Measurements from ENCODE around the gene CMSS1. TPM values are rescaled to one million over a fixed set of nuclear protein-coding genes. Genes with fewer than 3 reads are reported as not detected.

Gene CMSS1
- total RNA-seq, 1 experiment from 2014 or later = 41.6 TPM

- DNase-seq = no peak
- no peaks in the 10 kb centered on the region for H3K9me3 ChIP-seq (ENCODE audit: low read length)
- no peak overlapping the region for H3K9ac ChIP-seq (ENCODE audit: low read length)
- no peak overlapping the region for H2AFZ ChIP-seq (ENCODE audit: low read length)
- no peaks in the 10 kb centered on the region for H3K36me3 ChIP-seq (ENCODE audit: insufficient read depth, low read length)
- H3K27me3 ChIP-seq (ENCODE audit: low read length) = no peaks in the 10 kb centered on the region
- H3K4me3 ChIP-seq (ENCODE audit: low read length) = no peak overlapping the region
- no peaks in the 10 kb centered on the region for H4K20me1 ChIP-seq (ENCODE audit: insufficient read depth, low read depth, low read length)
- peaks cover 9% of the 10 kb centered on the region; the same call in 1 of the 2 replicates for H3K79me2 ChIP-seq (ENCODE audit: low read length)
- no peak overlapping the region for H3K27ac ChIP-seq (ENCODE audit: low read length)
- no peaks in the 10 kb centered on the region for H3K9me2 ChIP-seq (replicated peaks; ENCODE audit: insufficient read depth, low read length)
- peaks cover 8% of the 10 kb centered on the region for H3K4me1 ChIP-seq (ENCODE audit: low read length)
- H3K4me2 ChIP-seq (ENCODE audit: low read depth, low read length, poor library complexity, severe bottlenecking) = no peak overlapping the region
Observed at GRCh38 chr3:99925584-99926230, 108.0 kb downstream of the CMSS1 start.

DNA sequence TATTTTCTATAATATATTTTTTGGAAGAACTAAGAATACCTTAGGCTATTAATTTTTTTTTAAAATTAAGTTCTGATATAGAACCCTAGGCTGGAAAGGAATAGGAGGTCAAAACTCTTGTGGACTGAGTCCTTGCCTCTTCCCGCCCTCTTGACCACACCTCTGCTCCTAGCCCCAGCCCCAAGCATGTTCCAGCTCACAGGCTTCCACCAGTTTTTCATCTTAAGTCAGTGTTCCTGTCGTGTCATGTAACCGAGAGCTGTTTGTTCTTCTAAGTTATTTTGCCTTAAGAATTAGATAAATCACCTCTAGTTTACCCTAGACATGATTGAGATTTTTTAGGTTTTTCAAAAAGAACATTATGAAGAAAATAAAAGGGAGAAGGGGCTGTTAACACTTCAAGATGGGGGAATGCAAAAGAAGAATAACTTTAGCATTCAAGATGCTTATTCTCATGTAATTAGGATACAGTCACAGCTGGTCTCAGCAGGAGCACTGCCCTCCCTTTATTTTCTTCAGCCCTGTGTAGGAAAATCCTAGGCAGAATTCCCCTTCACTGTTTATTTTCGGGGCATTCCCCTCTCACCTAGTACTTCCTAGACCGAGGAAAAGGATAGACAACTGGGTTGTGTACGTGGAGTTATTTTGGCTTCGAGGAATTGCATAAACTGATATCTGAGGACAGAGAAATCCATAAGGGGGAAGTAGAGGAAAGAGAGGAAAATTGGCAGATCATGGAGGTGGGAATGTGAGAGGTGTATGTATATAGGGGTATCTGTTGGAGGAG is 110.2 kb downstream of the CMSS1 start:
- H3K9me2 ChIP-seq (replicated peaks; ENCODE audit: insufficient read depth, low read length) = no peaks in the 10 kb centered on the region
- no peak for DNase-seq

GRCh38 chr3:99928771-99929744 is 111.4 kb downstream of the CMSS1 start:
- Histone ChIP-seq H3K4me2 (ENCODE audit: low read depth, low read length, poor library complexity, severe bottlenecking) (no peak overlapping the region), H3K36me3 (ENCODE audit: insufficient read depth, low read length) (no peaks in the 10 kb centered on the region), H2AFZ (ENCODE audit: low read length) (no peak overlapping the region), H3K4me3 (ENCODE audit: low read length) (no peak overlapping the region), H4K20me1 (ENCODE audit: insufficient read depth, low read depth, low read length) (no peaks in the 10 kb centered on the region), H3K27ac (ENCODE audit: low read length) (no peak overlapping the region), H3K9me3 (ENCODE audit: low read length) (no peaks in the 10 kb centered on the region), H3K9me2 (replicated peaks; ENCODE audit: insufficient read depth, low read length) (no peaks in the 10 kb centered on the region), H3K79me2 (ENCODE audit: low read length) (peaks cover 12% of the 10 kb centered on the region; the same call in 1 of the 2 replicates), H3K27me3 (ENCODE audit: low read length) (no peaks in the 10 kb centered on the region), H3K4me1 (ENCODE audit: low read length) (peaks cover 8% of the 10 kb centered on the region), H3K9ac (ENCODE audit: low read length) (no peak overlapping the region)
- no peak for DNase-seq

More for the DNA sequence above, 110.2 kb downstream of the CMSS1 start:
- H3K4me2 ChIP-seq (ENCODE audit: low read depth, low read length, poor library complexity, severe bottlenecking) = no peak overlapping the region
- no peaks in the 10 kb centered on the region for H3K9me3 ChIP-seq (ENCODE audit: low read length)
- no peaks in the 10 kb centered on the region for H4K20me1 ChIP-seq (ENCODE audit: insufficient read depth, low read depth, low read length)
- H3K36me3 ChIP-seq (ENCODE audit: insufficient read depth, low read length) = no peaks in the 10 kb centered on the region
- peaks cover 12% of the 10 kb centered on the region; the same call in 1 of the 2 replicates for H3K79me2 ChIP-seq (ENCODE audit: low read length)
- H3K27ac ChIP-seq (ENCODE audit: low read length) = no peak overlapping the region
- no peak overlapping the region for H3K4me3 ChIP-seq (ENCODE audit: low read length)
- H3K9ac ChIP-seq (ENCODE audit: low read length) = no peak overlapping the region
- H3K27me3 ChIP-seq (ENCODE audit: low read length) = no peaks in the 10 kb centered on the region
- peaks cover 8% of the 10 kb centered on the region for H3K4me1 ChIP-seq (ENCODE audit: low read length)
- H2AFZ ChIP-seq (ENCODE audit: low read length) = no peak overlapping the region

GRCh38 chr3:99929745-99930139 is 112.1 kb downstream of the CMSS1 start:
- no peaks in the 10 kb centered on the region for H3K9me2 ChIP-seq (replicated peaks; ENCODE audit: insufficient read depth, low read length)
- no peaks in the 10 kb centered on the region for H4K20me1 ChIP-seq (ENCODE audit: insufficient read depth, low read depth, low read length)
- no peaks in the 10 kb centered on the region for H3K27me3 ChIP-seq (ENCODE audit: low read length)
- H3K4me2 ChIP-seq (ENCODE audit: low read depth, low read length, poor library complexity, severe bottlenecking) = no peak overlapping the region
- no peak overlapping the region for H3K27ac ChIP-seq (ENCODE audit: low read length)
- H2AFZ ChIP-seq (ENCODE audit: low read length) = no peak overlapping the region
- no peak overlapping the region for H3K4me3 ChIP-seq (ENCODE audit: low read length)
- DNase-seq = no peak
- peaks cover 14% of the 10 kb centered on the region; the same call in 1 of the 2 replicates for H3K79me2 ChIP-seq (ENCODE audit: low read length)
- no peaks in the 10 kb centered on the region for H3K9me3 ChIP-seq (ENCODE audit: low read length)
- H3K36me3 ChIP-seq (ENCODE audit: insufficient read depth, low read length) = no peaks in the 10 kb centered on the region
- peaks cover 8% of the 10 kb centered on the region for H3K4me1 ChIP-seq (ENCODE audit: low read length)
- no peak overlapping the region for H3K9ac ChIP-seq (ENCODE audit: low read length)

DNA sequence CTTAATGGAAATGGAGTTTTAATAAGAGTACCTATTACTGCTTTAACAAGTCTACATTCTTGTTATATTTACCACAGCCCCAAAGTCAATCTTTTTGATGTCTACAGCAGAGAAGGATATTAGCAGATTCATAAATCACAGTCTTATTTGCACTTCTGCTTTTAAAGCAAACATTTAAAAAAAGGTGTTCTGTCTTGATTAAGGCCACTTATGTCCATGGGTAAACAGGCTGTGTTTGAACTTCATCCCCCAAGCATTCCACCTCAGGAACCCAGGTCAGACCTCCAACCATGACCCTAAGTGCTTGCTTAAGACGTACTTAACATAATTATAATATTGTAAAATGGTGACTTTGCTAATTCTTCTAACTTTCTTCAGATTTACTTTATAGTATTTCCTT is 113.4 kb downstream of the CMSS1 start:
- no peaks in the 10 kb centered on the region for H4K20me1 ChIP-seq (ENCODE audit: insufficient read depth, low read depth, low read length)
- H2AFZ ChIP-seq (ENCODE audit: low read length) = no peak overlapping the region
- no peaks in the 10 kb centered on the region for H3K27me3 ChIP-seq (ENCODE audit: low read length)
- no peaks in the 10 kb centered on the region for H3K9me2 ChIP-seq (replicated peaks; ENCODE audit: insufficient read depth, low read length)
- peaks cover 23% of the 10 kb centered on the region; the same call in 1 of the 2 replicates for H3K79me2 ChIP-seq (ENCODE audit: low read length)
- DNase-seq = no peak
- no peak overlapping the region for H3K4me2 ChIP-seq (ENCODE audit: low read depth, low read length, poor library complexity, severe bottlenecking)
- H3K4me1 ChIP-seq (ENCODE audit: low read length) = peaks cover 6% of the 10 kb centered on the region
- H3K4me3 ChIP-seq (ENCODE audit: low read length) = no peak overlapping the region
- H3K36me3 ChIP-seq (ENCODE audit: insufficient read depth, low read length) = no peaks in the 10 kb centered on the region
- no peak overlapping the region for H3K9ac ChIP-seq (ENCODE audit: low read length)
- no peak overlapping the region for H3K27ac ChIP-seq (ENCODE audit: low read length)
- no peaks in the 10 kb centered on the region for H3K9me3 ChIP-seq (ENCODE audit: low read length)

- H3K36me3 ChIP-seq (ENCODE audit: insufficient read depth, low read length) = no peaks in the 10 kb centered on the region
- H4K20me1 ChIP-seq (ENCODE audit: insufficient read depth, low read depth, low read length) = no peaks in the 10 kb centered on the region
- no peaks in the 10 kb centered on the region for H3K9me3 ChIP-seq (ENCODE audit: low read length)
- peaks cover 17% of the 10 kb centered on the region; the same call in 1 of the 2 replicates for H3K79me2 ChIP-seq (ENCODE audit: low read length)
- no peak overlapping the region for H3K9ac ChIP-seq (ENCODE audit: low read length)
- no peak overlapping the region for H3K27ac ChIP-seq (ENCODE audit: low read length)
- H3K4me3 ChIP-seq (ENCODE audit: low read length) = no peak overlapping the region
- H3K4me2 ChIP-seq (ENCODE audit: low read depth, low read length, poor library complexity, severe bottlenecking) = no peak overlapping the region
- DNase-seq = no peak
- H3K9me2 ChIP-seq (replicated peaks; ENCODE audit: insufficient read depth, low read length) = no peaks in the 10 kb centered on the region
- peaks cover 28% of the 10 kb centered on the region for H3K4me1 ChIP-seq (ENCODE audit: low read length)
- no peaks in the 10 kb centered on the region for H3K27me3 ChIP-seq (ENCODE audit: low read length)
- no peak overlapping the region for H2AFZ ChIP-seq (ENCODE audit: low read length)
Observed at GRCh38 chr3:99933971-99934750, 116.5 kb downstream of the CMSS1 start.

DNA sequence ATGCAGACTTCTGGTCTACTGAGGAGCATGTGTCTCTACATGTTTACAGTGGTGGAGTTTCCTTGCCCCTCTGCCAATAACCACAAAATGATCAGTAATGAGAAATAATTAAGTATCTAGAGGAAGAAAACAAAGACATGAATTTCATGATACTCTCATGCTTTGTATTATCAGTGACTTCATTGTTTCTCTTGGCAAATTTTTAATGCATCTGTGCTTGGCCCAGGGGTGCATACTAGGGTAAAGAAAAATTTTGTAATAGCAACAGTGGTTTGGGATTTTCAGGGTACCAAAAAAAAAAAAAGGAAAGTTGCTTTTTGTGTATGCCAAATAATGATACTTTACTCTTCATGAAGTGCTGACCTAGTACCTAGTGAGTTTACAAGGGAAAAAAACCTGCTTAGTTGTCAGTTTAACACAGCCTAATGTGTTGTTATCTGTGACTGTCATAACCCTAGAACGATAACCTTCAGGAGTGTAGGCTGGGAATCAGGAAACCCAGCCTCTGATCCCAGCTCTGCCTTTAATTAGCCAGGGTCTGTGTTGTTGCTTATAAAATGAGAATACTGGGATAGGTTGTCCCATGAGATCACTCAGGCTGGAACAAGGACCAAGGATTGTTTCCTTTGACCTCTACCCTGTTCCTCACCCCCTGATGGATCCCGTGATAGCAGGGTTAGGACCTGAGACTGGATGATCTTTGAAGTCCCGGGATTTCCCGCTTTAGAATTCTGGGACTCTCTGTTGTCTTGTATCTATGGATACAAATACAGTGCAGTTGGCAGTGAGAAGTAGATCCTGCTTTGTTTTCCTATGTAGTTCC is 117.5 kb downstream of the CMSS1 start:
- H2AFZ ChIP-seq (ENCODE audit: low read length) = no peak overlapping the region

More for the DNA sequence above, 117.5 kb downstream of the CMSS1 start:
- no peak for DNase-seq
- Histone ChIP-seq H3K9ac (ENCODE audit: low read length) (no peak overlapping the region), H3K36me3 (ENCODE audit: insufficient read depth, low read length) (no peaks in the 10 kb centered on the region), H3K27ac (ENCODE audit: low read length) (no peak overlapping the region), H3K79me2 (ENCODE audit: low read length) (peaks cover 17% of the 10 kb centered on the region; the same call in 1 of the 2 replicates), H3K27me3 (ENCODE audit: low read length) (no peaks in the 10 kb centered on the region), H3K4me2 (ENCODE audit: low read depth, low read length, poor library complexity, severe bottlenecking) (no peak overlapping the region), H3K9me2 (replicated peaks; ENCODE audit: insufficient read depth, low read length) (no peaks in the 10 kb centered on the region), H4K20me1 (ENCODE audit: insufficient read depth, low read depth, low read length) (no peaks in the 10 kb centered on the region), H3K4me3 (ENCODE audit: low read length) (no peak overlapping the region), H3K9me3 (ENCODE audit: low read length) (no peaks in the 10 kb centered on the region), H3K4me1 (ENCODE audit: low read length) (peaks cover 35% of the 10 kb centered on the region)

Measured in Karpas-422 (cell line).